Right lobe of liver (tissue), 4 donors: ENCODE data around the gene SRSF6.

Experiments
- CTCF ChIP-seq, 4 donors: fragments of 200-600 bp in 3 of 4; fragments of 450-650 bp in 1 of 4; IDR thresholded peaks; one replicate each; pipeline versions ENCODE4 v1.5.1 to v1.8.0; 2016 to 2022; ENCODE audit warnings: antibody characterized with exemption in 4 of 4, mild to moderate bottlenecking in 2 of 4
- POLR2A ChIP-seq: fragments of 450-650 bp; IDR thresholded peaks from one replicate; pipeline ENCODE4 v1.6.1; 2017; ENCODE audit warnings: antibody characterized with exemption, mild to moderate bottlenecking
- donor health status: DM: no; HTN: no; CAD: no.
- donor health status: DM: no; HTN: no; CAD: no.
- donor health status: DM: no; HTN: yes; CAD: no.

GRCh38 chr20:43460172-43460829 lies 2.6 kb downstream of the SRSF6 start:
- TF ChIP-seq POLR2A (no peak), CTCF (IDR thresholded peaks at IDR 0.05) (no peak)
